HG02642 (cell line): ENCODE measurements around the gene RFX8.
"Not testable (repeated sequence)": the region's sequence is repeated elsewhere in the genome, so short reads cannot be mapped to it uniquely, and the experiment has no call there.

Experiments
- ATAC-seq: cut with Tn5 transposase; IDR thresholded peaks from one replicate; pipeline ENCODE4 v1.9.1; 2021; ENCODE audit warnings: mild to moderate bottlenecking; ENCODE audit not compliant: unreplicated experiment, poor library complexity

Gene RFX8

GRCh38 chr2:101450965-101451364 is 23.9 kb downstream of the RFX8 start:
- ATAC-seq = no peak

- ATAC-seq = no peak
These were observed 28.0 kb downstream of the RFX8 start for GRCh38 chr2:101446869-101447268.

GRCh38 chr2:101442667-101443061 is 32.2 kb downstream of the RFX8 start:
- ATAC-seq = no peak

- ATAC-seq = no peak
These were observed 32.8 kb downstream of the RFX8 start for GRCh38 chr2:101442042-101442666.

- no peak for ATAC-seq
These were observed 34.7 kb downstream of the RFX8 start for GRCh38 chr2:101440127-101440738.

GRCh38 chr2:101439716-101440115 is 35.2 kb downstream of the RFX8 start:
- no peak for ATAC-seq

- not testable (repeated sequence) for ATAC-seq
These were observed 36.4 kb downstream of the RFX8 start for GRCh38 chr2:101438555-101438954.

GRCh38 chr2:101435001-101435862 is 39.7 kb downstream of the RFX8 start:
- no peak for ATAC-seq

GRCh38 chr2:101433465-101433864 is 41.4 kb downstream of the RFX8 start:
- ATAC-seq = no peak

- no peak for ATAC-seq
These were observed 42.3 kb downstream of the RFX8 start for GRCh38 chr2:101432411-101433181.

GRCh38 chr2:101431486-101431885 is 43.4 kb downstream of the RFX8 start:
- no peak for ATAC-seq

- no peak for ATAC-seq
These were observed 44.8 kb downstream of the RFX8 start for GRCh38 chr2:101430156-101430555.

GRCh38 chr2:101429453-101429852 is 45.5 kb downstream of the RFX8 start:
- ATAC-seq = no peak

- ATAC-seq = no peak
These were observed 46.3 kb downstream of the RFX8 start for GRCh38 chr2:101428422-101429176.

- ATAC-seq = no peak
These were observed 47.2 kb downstream of the RFX8 start for GRCh38 chr2:101427743-101428142.

GRCh38 chr2:101427240-101427639 is 47.7 kb downstream of the RFX8 start:
- no peak for ATAC-seq

- ATAC-seq = no peak
These were observed 48.1 kb downstream of the RFX8 start for GRCh38 chr2:101426822-101427221.

GRCh38 chr2:101420623-101421022 is 54.3 kb downstream of the RFX8 start:
- no peak for ATAC-seq

- ATAC-seq = no peak
These were observed 55.7 kb downstream of the RFX8 start for GRCh38 chr2:101419096-101419663.
